ENCODE measurements around the gene TESPA1. TPM values are rescaled to one million over a fixed set of nuclear protein-coding genes. Genes with fewer than 3 reads are reported as not detected.

TESPA1 gene
- total and polyA plus RNA-seq, 4 donors: 0.73 to 3.1 (median 1.7) TPM

- no peak for DNase-seq
- Histone ChIP-seq H3K9me3 (ENCODE audit: control insufficient read depth in 4 of 4, insufficient read depth in 3 of 4, low read length in 3 of 4) (no peaks in the 10 kb centered on the region), H3K36me3 (ENCODE audit: control insufficient read depth in 4 of 4, insufficient read depth in 4 of 4, low read length in 4 of 4) (no peaks in the 10 kb centered on the region), H3K4me1 (ENCODE audit: control insufficient read depth in 5 of 5, insufficient read depth in 5 of 5, low read length in 5 of 5) (peaks cover 0 to under 1% (median 0%) of the 10 kb centered on the region in 5 donors), H3K9ac (ENCODE audit: insufficient read depth in 1 of 2, low read length in 2 of 2) (no peak overlapping the region), H3K27ac (ENCODE audit: low read depth in 1 of 2, low read length in 1 of 2) (no peak overlapping the region), H3K4me3 (no peak overlapping the region), H3K27me3 (ENCODE audit: control insufficient read depth in 3 of 3, insufficient read depth in 3 of 3, low read length in 2 of 3) (no peaks in the 10 kb centered on the region)
- ATAC-seq (ENCODE audit: insufficient read depth, low FRiP score): no peak
- TF ChIP-seq, protein P1, sequence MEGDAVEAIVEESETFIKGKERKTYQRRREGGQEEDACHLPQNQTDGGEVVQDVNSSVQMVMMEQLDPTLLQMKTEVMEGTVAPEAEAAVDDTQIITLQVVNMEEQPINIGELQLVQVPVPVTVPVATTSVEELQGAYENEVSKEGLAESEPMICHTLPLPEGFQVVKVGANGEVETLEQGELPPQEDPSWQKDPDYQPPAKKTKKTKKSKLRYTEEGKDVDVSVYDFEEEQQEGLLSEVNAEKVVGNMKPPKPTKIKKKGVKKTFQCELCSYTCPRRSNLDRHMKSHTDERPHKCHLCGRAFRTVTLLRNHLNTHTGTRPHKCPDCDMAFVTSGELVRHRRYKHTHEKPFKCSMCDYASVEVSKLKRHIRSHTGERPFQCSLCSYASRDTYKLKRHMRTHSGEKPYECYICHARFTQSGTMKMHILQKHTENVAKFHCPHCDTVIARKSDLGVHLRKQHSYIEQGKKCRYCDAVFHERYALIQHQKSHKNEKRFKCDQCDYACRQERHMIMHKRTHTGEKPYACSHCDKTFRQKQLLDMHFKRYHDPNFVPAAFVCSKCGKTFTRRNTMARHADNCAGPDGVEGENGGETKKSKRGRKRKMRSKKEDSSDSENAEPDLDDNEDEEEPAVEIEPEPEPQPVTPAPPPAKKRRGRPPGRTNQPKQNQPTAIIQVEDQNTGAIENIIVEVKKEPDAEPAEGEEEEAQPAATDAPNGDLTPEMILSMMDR (IDR thresholded peaks at IDR 0.05; ENCODE audit: control extremely low read depth, extremely low read depth): no peak
- WGBS, 2 donors: 51 to 52% methylated on average over 2 of the region's 2 CpGs
Measured at GRCh38 chr12:54983536-54984101, 943 bp downstream of the TESPA1 start.

DNA sequence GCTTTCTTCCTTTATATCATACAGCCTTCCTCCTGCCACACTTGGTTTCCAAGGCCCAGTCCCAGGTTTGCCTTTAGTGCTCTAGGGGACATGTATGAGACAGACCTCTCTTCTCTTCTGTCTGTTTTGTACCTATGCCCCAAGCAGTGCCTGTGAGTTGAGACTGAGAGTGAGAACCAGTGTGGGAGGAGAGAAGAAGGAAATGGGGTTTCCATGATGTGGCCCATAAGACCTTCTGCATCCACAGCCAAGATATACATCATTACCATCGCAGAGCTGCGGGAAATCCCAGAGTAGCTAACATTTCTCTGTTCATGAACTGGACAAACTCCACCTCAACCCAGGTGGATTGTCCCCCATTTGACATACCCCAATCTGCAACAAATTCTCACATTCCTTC lies 2.8 kb downstream of the TESPA1 start:
- 84 to 97% methylated on average over 2 of the region's 2 CpGs for WGBS, 2 donors
- TF ChIP-seq, protein P1 (IDR thresholded peaks at IDR 0.05; ENCODE audit: control extremely low read depth, extremely low read depth): no peak
- no peak for ATAC-seq (ENCODE audit: insufficient read depth, low FRiP score)

GRCh38 chr12:54980341-54980740 lies 4.2 kb downstream of the TESPA1 start:
- H3K27me3 ChIP-seq (ENCODE audit: control insufficient read depth in 3 of 3, insufficient read depth in 3 of 3, low read length in 2 of 3): no peaks in the 10 kb centered on the region
- WGBS, 2 donors: 68 to 69% methylated on average over 5 of the region's 5 CpGs
- H3K9ac ChIP-seq (ENCODE audit: insufficient read depth in 1 of 2, low read length in 2 of 2): no peak overlapping the region
- H3K9me3 ChIP-seq (ENCODE audit: control insufficient read depth in 4 of 4, insufficient read depth in 3 of 4, low read length in 3 of 4): no peaks in the 10 kb centered on the region
- DNase-seq (no peak), ATAC-seq (ENCODE audit: insufficient read depth, low FRiP score) (no peak)
- no peaks in the 10 kb centered on the region for H3K36me3 ChIP-seq (ENCODE audit: control insufficient read depth in 4 of 4, insufficient read depth in 4 of 4, low read length in 4 of 4)
- H3K4me3 ChIP-seq: no peak overlapping the region
- TF ChIP-seq, protein P1 (IDR thresholded peaks at IDR 0.05; ENCODE audit: control extremely low read depth, extremely low read depth): no peak
- no peak overlapping the region for H3K27ac ChIP-seq (ENCODE audit: low read depth in 1 of 2, low read length in 1 of 2)
- no peaks in the 10 kb centered on the region for H3K4me1 ChIP-seq (ENCODE audit: control insufficient read depth in 5 of 5, insufficient read depth in 5 of 5, low read length in 5 of 5)

More for the DNA sequence above, 2.8 kb downstream of the TESPA1 start:
- Histone ChIP-seq H3K4me1 (ENCODE audit: control insufficient read depth in 5 of 5, insufficient read depth in 5 of 5, low read length in 5 of 5) (no peaks in the 10 kb centered on the region), H3K36me3 (ENCODE audit: control insufficient read depth in 4 of 4, insufficient read depth in 4 of 4, low read length in 4 of 4) (no peaks in the 10 kb centered on the region), H3K27me3 (ENCODE audit: control insufficient read depth in 3 of 3, insufficient read depth in 3 of 3, low read length in 2 of 3) (no peaks in the 10 kb centered on the region), H3K9ac (ENCODE audit: insufficient read depth in 1 of 2, low read length in 2 of 2) (no peak overlapping the region), H3K9me3 (ENCODE audit: control insufficient read depth in 4 of 4, insufficient read depth in 3 of 4, low read length in 3 of 4) (no peaks in the 10 kb centered on the region), H3K4me3 (no peak overlapping the region), H3K27ac (ENCODE audit: low read depth in 1 of 2, low read length in 1 of 2) (no peak overlapping the region)
- no peak for DNase-seq

DNA sequence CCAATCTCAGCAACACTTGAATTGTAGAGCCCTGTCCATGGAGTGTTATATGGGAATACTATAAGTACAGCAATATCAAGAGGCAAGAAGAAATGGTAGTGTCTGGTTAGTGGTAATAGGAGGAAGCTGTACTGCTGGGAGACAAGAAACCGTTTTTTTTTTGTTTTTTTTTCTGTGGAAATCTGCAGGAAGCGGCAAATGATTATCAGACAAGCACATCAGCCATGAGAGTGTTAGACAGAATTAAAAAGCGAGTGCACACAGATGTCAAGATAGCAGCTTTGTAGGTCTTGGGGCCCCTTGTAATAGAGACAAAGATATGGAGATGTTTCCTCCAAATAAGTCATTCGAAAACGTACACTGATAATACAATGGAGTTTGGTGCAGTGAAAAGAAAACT lies 6.7 kb downstream of the TESPA1 start:
- TF ChIP-seq, protein P1 (IDR thresholded peaks at IDR 0.05; ENCODE audit: control extremely low read depth, extremely low read depth): no peak
- H3K27ac ChIP-seq (ENCODE audit: low read depth in 1 of 2, low read length in 1 of 2): no peak overlapping the region
- H3K9ac ChIP-seq (ENCODE audit: insufficient read depth in 1 of 2, low read length in 2 of 2): no peak overlapping the region
- no peaks in the 10 kb centered on the region for H3K9me3 ChIP-seq (ENCODE audit: control insufficient read depth in 4 of 4, insufficient read depth in 3 of 4, low read length in 3 of 4)
- H3K4me3 ChIP-seq: no peak overlapping the region
- ATAC-seq (ENCODE audit: insufficient read depth, low FRiP score) (no peak), DNase-seq (no peak)
- 25 to 46% methylated on average over 5 of the region's 5 CpGs for WGBS, 2 donors
- no peaks in the 10 kb centered on the region for H3K36me3 ChIP-seq (ENCODE audit: control insufficient read depth in 4 of 4, insufficient read depth in 4 of 4, low read length in 4 of 4)
- H3K4me1 ChIP-seq (ENCODE audit: control insufficient read depth in 5 of 5, insufficient read depth in 5 of 5, low read length in 5 of 5): no peaks in the 10 kb centered on the region
- H3K27me3 ChIP-seq (ENCODE audit: control insufficient read depth in 3 of 3, insufficient read depth in 3 of 3, low read length in 2 of 3): no peaks in the 10 kb centered on the region
